HepG2 (cell line): ENCODE data around the gene TCF25. TPM values are rescaled to one million over a fixed set of nuclear protein-coding genes. Genes with fewer than 3 reads are reported as not detected.

Experiments used
- ARNT ChIP-seq: fragments of 450-650 bp; IDR thresholded peaks from 2 replicates; pipeline ENCODE4 v1.6.1; 2017
- CC2D1A ChIP-seq: sonication (generic); formaldehyde crosslinking; IDR thresholded peaks from 2 replicates; pipeline ENCODE4 v1.8.1; 2023; ENCODE audit warnings: mild to moderate bottlenecking, missing genetic modification reagents
- FIP1L1 ChIP-seq: fragments of 200-400 bp; formaldehyde crosslinking; IDR thresholded peaks from 2 replicates; pipeline ENCODE4 v1.6.1; 2018; ENCODE audit warnings: low read depth, mild to moderate bottlenecking, low read length, moderate library complexity, borderline replicate concordance; ENCODE audit not compliant: insufficient read depth
- NR0B2 ChIP-seq: sonication (generic); formaldehyde crosslinking; IDR thresholded peaks from 2 replicates; pipeline ENCODE4 v1.4.0; 2020; ENCODE audit warnings: mild to moderate bottlenecking, missing genetic modification reagents
- RAD51 ChIP-seq: fragments of 450-650 bp; IDR thresholded peaks from 2 replicates; pipeline ENCODE4 v1.6.1; 2016; ENCODE audit warnings: borderline replicate concordance
- SAFB2 ChIP-seq: sonication (generic); formaldehyde crosslinking; IDR thresholded peaks from 2 replicates; pipeline ENCODE4 v1.5.1; 2020; ENCODE audit warnings: missing genetic modification reagents, low read depth, mild to moderate bottlenecking, borderline replicate concordance
- SKIL ChIP-seq: sonication (generic); formaldehyde crosslinking; IDR thresholded peaks from 2 replicates; pipeline ENCODE4 v1.8.0; 2022; ENCODE audit warnings: missing genetic modification reagents, mild to moderate bottlenecking, moderate library complexity, borderline replicate concordance
- SP4 ChIP-seq: sonication (generic); formaldehyde crosslinking; IDR thresholded peaks from 2 replicates; pipeline ENCODE4 v1.8.1; 2023; ENCODE audit warnings: mild to moderate bottlenecking, missing genetic modification reagents
- THAP9 ChIP-seq: sonication (generic); formaldehyde crosslinking; IDR thresholded peaks from 2 replicates; pipeline ENCODE4; 2020; ENCODE audit warnings: missing genetic modification reagents, mild to moderate bottlenecking, borderline replicate concordance
- TSC22D2 ChIP-seq: sonication (generic); formaldehyde crosslinking; IDR thresholded peaks from 2 replicates; pipeline ENCODE4 v1.5.1; 2020; ENCODE audit warnings: missing genetic modification reagents, mild to moderate bottlenecking, borderline replicate concordance
- U2AF1 ChIP-seq: fragments of 200-400 bp; formaldehyde crosslinking; optimal IDR thresholded peaks from 2 replicates; pipeline ENCODE3; 2017; ENCODE audit warnings: mild to moderate bottlenecking, low read depth, low read length
- ZBTB10 ChIP-seq: sonication (generic); formaldehyde crosslinking; IDR thresholded peaks from 2 replicates; pipeline ENCODE4 v1.4.0; 2020; ENCODE audit warnings: missing genetic modification reagents, borderline replicate concordance
- ZFY ChIP-seq: sonication (generic); formaldehyde crosslinking; IDR thresholded peaks from 2 replicates; pipeline ENCODE4 v1.4.0; 2020; ENCODE audit warnings: missing genetic modification reagents
- ZNF260 ChIP-seq: sonication (generic); formaldehyde crosslinking; IDR thresholded peaks from 2 replicates; pipeline ENCODE4 v1.4.0; 2020; ENCODE audit warnings: missing genetic modification reagents, low read depth, mild to moderate bottlenecking, borderline replicate concordance
- ZNF605 ChIP-seq: sonication (generic); formaldehyde crosslinking; IDR thresholded peaks from 2 replicates; pipeline ENCODE4 v1.8.0; 2022; ENCODE audit warnings: mild to moderate bottlenecking, missing genetic modification reagents
- ZNF75D ChIP-seq: sonication (generic); formaldehyde crosslinking; IDR thresholded peaks from 2 replicates; pipeline ENCODE4 v1.8.1; 2023; ENCODE audit warnings: missing genetic modification reagents, mild to moderate bottlenecking, borderline replicate concordance
- ZNF879 ChIP-seq: sonication (generic); formaldehyde crosslinking; IDR thresholded peaks from 2 replicates; pipeline ENCODE4 v1.8.1; 2023; ENCODE audit warnings: missing genetic modification reagents
- ZSCAN29 ChIP-seq: sonication (generic); formaldehyde crosslinking; conservative IDR thresholded peaks from 2 replicates; pipeline ENCODE4 v1.4.0; 2020; ENCODE audit warnings: mild to moderate bottlenecking, missing genetic modification reagents
- polyA plus RNA-seq, 8 experiments: library from polyadenylated mRNA; depleted of rRNA in 3 of 8; stranded (reverse) in 7 of 8; unstranded in 1 of 8; fragments of >200 nt; fragmentation: Illumina TruSeq in 4 of 8; extraction: Trizol in 4 of 8; gene quantifications; 2 replicates each; pipeline versions ENCODE4 v1.2.1 to v1.2.3, GENCODE V29; 2011 to 2016; ENCODE audit warnings: low read depth in 4 of 8, missing spikeins in 1 of 8, mixed read lengths in 1 of 8; ENCODE audit not compliant: insufficient read depth in 1 of 8
- total RNA-seq, 5 experiments: library from RNA; depleted of rRNA; stranded (reverse); fragments of >200 nt; fragmentation: Illumina TruSeq; extraction: Trizol; gene quantifications; 2 replicates each; pipeline ENCODE4 v1.2.3, GENCODE V29; 2016; ENCODE audit warnings: low read depth in 1 of 5
- TF ChIP-seq, protein P1 (sequence below): sonication (generic); formaldehyde crosslinking; IDR thresholded peaks from 2 replicates; pipeline ENCODE4 v1.5.1; 2020; ENCODE audit warnings: missing genetic modification reagents, mild to moderate bottlenecking, borderline replicate concordance

The TCF25 gene
- total and polyA plus RNA-seq, 2 of the 13 experiments (the other 11 are each of a cell fraction or from before 2014, with no cell fraction given): 138 to 206 TPM

DNA sequence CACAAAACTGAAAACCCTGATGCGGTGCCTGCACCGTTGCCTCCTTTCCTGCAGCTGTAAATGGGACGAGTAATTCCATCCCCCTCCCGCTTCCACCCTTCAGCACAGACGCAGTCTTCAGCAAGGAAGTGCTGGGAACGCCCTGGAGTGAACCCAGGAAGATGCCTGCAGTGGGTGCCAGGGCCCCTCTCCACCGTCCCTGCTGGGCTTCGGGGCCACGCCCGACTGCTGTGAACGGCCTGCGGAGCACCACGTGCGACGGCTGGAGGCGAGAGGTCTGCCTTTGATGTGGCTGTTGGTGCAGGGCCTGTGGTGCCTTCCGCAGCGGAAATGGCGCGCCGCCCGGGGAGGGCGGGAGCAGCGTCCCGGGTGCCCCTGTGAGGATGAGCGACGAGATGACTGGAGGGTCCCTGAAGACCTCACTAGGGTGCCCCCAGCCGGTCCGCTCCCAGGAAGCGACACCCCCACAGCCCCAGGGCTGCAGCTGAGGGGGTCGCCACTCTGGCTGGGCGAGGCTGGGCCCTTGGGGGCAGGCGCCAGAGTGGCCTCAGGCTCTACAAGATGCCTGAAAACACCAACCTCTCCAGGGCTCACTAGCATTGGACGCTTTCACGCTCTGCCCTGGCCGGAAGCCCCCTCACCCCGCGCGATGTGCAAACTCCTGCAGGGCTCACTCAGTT lies 44.5 kb downstream of the TCF25 start (continued):
- no peak for TF ChIP-seq ARNT
- TF ChIP-seq SKIL: peak; percentile 98
- 0 out of 2 replicates have a peak, but pooled peaks have one; percentile 84 for TF ChIP-seq ZNF260 (CRISPR knock-in tag)
- TF ChIP-seq TSC22D2 (CRISPR knock-in tag): peak; percentile 97
- peak; percentile 94 for TF ChIP-seq ZNF605 (CRISPR knock-in tag)
- no peak for TF ChIP-seq FIP1L1
- TF ChIP-seq RAD51: no peak
- TF ChIP-seq THAP9: peak; percentile 95
- TF ChIP-seq ZFY: peak; percentile 97
- TF ChIP-seq U2AF1: peak; percentile 90
- peak; percentile 75 for TF ChIP-seq SP4 (CRISPR knock-in tag)
- TF ChIP-seq, protein P1, sequence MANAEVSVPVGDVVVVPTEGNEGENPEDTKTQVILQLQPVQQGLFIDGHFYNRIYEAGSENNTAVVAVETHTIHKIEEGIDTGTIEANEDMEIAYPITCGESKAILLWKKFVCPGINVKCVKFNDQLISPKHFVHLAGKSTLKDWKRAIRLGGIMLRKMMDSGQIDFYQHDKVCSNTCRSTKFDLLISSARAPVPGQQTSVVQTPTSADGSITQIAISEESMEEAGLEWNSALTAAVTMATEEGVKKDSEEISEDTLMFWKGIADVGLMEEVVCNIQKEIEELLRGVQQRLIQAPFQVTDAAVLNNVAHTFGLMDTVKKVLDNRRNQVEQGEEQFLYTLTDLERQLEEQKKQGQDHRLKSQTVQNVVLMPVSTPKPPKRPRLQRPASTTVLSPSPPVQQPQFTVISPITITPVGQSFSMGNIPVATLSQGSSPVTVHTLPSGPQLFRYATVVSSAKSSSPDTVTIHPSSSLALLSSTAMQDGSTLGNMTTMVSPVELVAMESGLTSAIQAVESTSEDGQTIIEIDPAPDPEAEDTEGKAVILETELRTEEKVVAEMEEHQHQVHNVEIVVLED: peak; percentile 74; the same call in 1 of the 2 replicates
- peak; percentile 94 for TF ChIP-seq ZBTB10 (CRISPR knock-in tag)
- peak; percentile 92 for TF ChIP-seq ZSCAN29 (CRISPR knock-in tag)
- peak; percentile 98 for TF ChIP-seq NR0B2
- no peak for TF ChIP-seq ZNF75D (CRISPR knock-in tag)
- peak; percentile 71; the same call in 1 of the 2 replicates for TF ChIP-seq CC2D1A (CRISPR knock-in tag)
- TF ChIP-seq SAFB2 (CRISPR knock-in tag): peak; percentile 96
- TF ChIP-seq ZNF879 (CRISPR knock-in tag): peak; percentile 97
